Adipose tissue (tissue), 3 donors: ENCODE measurements around the gene MCMBP. TPM values are rescaled to one million over a fixed set of nuclear protein-coding genes. Genes with fewer than 3 reads are reported as not detected.
"Not testable (repeated sequence)": the region's sequence is repeated elsewhere in the genome, so short reads cannot be mapped to it uniquely, and the experiment has no call there.

Source experiments
- H3K27ac ChIP-seq: one replicate; pipeline ENCODE4 v1.5.1; 2013; ENCODE audit warnings: low read depth, low read length
- WGBS, 3 donors: extraction: QIAGEN DNeasy Blood & Tissue Kit; methylation state at CpG; one replicate each; pipeline ENCODE4 v1.1.7; 2013; 5-methylcytosine and 5-hydroxymethylcytosine counted together
- polyA plus RNA-seq, 3 donors: library from polyadenylated mRNA; stranded (reverse); fragments of 200-250 nt; gene quantifications; one replicate each; pipeline ENCODE4 v1.2.3, GENCODE V29; 2013
- donor health status: healthy with polysubstance abuse.
- donor health status: Bipolar disorder and iron deficiency.
- donor health status: healthy.

MCMBP gene, protein sequence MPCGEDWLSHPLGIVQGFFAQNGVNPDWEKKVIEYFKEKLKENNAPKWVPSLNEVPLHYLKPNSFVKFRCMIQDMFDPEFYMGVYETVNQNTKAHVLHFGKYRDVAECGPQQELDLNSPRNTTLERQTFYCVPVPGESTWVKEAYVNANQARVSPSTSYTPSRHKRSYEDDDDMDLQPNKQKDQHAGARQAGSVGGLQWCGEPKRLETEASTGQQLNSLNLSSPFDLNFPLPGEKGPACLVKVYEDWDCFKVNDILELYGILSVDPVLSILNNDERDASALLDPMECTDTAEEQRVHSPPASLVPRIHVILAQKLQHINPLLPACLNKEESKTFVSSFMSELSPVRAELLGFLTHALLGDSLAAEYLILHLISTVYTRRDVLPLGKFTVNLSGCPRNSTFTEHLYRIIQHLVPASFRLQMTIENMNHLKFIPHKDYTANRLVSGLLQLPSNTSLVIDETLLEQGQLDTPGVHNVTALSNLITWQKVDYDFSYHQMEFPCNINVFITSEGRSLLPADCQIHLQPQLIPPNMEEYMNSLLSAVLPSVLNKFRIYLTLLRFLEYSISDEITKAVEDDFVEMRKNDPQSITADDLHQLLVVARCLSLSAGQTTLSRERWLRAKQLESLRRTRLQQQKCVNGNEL
- 10 to 100 TPM; 16.2 to 42.5 (median 31.0) TPM for polyA plus RNA-seq

DNA sequence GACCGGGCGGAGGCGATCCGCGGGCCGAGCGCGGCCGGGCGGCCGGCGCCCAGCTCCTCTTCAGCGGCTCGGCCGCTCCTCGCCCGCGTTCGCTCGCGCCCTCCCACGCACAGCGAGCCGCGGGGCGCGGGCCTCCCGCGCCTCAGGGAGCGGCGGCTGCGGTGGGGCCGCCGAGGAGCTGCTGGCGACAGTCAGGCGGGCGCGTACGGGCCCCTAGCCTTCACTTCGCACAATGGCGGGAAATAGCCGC lies at the start of gene MCMBP:
TSS of gene MCMBP (minus strand) at position 234 of the 250 bp plus-strand sequence. CDS start 259 bp downstream, outside the sequence.
- 0% methylated on average over 6 to 42 of the region's 42 CpGs for WGBS, 3 donors
- peak within 1 kb of the TSS; percentile 84 for H3K27ac ChIP-seq

DNA sequence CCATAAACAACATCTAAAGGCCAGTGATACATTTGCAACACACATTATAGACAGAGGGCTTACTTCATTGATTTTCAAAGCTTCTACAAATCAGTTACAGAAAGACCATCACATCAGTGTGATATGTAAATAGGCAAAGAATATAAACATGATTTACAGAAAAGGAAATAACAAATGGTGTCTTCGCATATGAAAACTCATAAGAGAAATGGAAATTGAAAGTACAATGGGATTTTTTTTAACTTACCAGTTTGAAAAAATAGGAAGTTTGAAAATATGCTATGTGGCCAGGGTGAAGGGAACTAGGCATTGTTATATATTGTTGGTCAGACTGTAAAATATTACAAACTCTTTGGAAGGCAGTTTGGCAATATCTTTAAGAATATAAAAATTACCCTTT lies 47.2 kb upstream of the MCMBP start:
- WGBS, 3 donors: 56 to 90% (median 71%) methylated on average over 1 of the region's 1 CpG
- no peak overlapping the region for H3K27ac ChIP-seq

DNA sequence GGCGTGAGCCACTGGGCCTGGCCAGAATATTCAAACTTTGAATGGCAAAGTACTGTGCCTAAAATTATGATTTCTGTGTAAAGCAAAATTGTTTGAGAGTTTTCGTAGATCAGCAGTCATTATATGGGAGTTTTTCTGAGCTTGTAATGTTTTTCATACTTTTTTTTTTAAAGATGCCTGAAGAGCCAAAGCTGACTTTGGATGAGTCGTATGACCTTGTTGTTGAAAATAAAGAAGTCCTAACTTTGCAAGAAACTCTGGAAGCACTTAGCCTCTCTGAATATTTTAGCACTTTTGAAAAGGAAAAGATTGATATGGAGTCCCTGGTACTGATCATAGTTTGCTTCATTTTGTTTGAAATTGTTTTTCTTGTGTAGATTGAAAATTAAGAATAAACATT lies 46.6 kb upstream of the MCMBP start:
- H3K27ac ChIP-seq: no peak overlapping the region
- 87 to 94% (median 92%) methylated on average over 3 of the region's 3 CpGs for WGBS, 3 donors

DNA sequence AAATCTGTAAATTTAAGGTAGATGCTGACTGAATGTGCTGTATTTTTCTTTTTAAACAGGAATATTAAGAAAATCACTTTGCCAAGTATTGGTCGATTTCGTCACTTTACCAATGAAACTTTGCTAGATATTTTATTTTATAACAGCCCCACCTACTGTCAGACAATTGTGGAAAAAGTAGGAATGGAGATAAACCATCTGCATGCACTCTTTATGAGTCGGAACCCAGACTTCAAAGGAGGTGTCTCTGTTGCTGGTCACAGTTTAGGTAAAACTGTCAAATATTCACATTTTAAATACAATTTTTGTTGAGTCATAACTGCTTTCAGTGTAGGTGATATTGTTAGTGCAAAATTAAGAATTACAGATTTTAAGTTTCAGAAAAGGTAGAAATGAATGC lies 45.1 kb upstream of the MCMBP start:
- no peak overlapping the region for H3K27ac ChIP-seq
- WGBS, 3 donors: 69 to 79% (median 76%) methylated on average over 3 of the region's 3 CpGs

DNA sequence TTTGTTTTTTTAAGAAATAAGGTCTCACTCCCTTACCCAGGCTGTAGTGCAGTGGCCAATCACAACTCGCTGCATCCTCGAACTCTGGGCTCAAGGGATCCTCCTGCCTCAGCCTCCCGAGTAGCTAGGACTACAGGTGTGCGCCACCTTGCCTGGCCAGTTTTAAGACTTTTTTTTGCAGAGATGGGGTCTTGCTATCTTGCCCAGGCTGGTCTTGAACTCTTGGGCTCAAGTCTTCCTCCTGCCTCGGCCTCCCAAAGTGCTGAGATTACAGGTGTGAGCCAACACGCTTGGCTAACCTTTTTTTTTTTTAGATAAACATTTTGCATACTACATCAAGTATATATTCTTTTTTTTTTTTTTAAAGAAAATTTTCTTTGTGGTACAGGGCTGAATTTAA lies 38.0 kb upstream of the MCMBP start:
- 98 to 99% (median 99%) methylated on average over 6 of the region's 6 CpGs for WGBS, 3 donors

DNA sequence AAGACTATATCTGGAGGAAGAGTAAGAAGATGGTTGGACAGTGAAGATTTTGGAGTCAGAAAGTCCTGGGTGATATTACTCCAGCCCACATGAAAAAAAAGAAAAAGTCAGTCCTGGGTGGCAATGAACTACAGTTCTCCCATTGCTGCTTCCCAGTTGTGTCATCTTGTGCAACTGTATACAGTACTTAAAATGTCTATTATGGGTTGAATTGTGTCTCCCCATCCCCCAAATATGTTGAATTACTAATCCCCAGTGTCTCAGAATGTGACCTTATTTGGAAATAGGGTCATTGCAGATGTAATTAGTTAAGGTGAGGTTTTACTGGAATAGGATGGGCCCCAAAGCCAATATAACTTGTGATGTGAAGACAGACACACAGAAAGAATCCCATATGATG lies 35.5 kb upstream of the MCMBP start:
- H3K27ac ChIP-seq: no peak overlapping the region

More for the DNA sequence above, 38.0 kb upstream of the MCMBP start:
- H3K27ac ChIP-seq: no peak overlapping the region

DNA sequence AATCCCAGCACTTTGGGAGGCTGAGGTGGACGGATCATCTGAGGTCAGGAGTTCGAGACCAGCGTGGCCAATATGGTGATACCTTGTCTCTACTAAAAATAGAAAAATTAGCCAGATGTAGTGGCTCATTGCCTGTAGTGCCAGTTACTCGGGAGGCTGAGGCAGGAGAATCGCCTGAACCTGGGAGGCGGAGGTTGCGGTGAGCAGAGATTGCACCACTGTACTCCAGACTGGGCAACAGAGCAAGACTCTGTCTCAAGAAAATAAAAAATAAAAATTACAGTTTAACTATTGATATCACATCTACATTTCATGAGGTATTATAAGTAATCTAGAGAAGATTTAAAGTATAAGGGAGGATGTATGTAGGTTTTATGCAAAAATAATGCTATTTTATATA lies 35.1 kb upstream of the MCMBP start:
- H3K27ac ChIP-seq: not testable (repeated sequence)
- 95 to 98% (median 97%) methylated on average over 7 of the region's 7 CpGs for WGBS, 3 donors

DNA sequence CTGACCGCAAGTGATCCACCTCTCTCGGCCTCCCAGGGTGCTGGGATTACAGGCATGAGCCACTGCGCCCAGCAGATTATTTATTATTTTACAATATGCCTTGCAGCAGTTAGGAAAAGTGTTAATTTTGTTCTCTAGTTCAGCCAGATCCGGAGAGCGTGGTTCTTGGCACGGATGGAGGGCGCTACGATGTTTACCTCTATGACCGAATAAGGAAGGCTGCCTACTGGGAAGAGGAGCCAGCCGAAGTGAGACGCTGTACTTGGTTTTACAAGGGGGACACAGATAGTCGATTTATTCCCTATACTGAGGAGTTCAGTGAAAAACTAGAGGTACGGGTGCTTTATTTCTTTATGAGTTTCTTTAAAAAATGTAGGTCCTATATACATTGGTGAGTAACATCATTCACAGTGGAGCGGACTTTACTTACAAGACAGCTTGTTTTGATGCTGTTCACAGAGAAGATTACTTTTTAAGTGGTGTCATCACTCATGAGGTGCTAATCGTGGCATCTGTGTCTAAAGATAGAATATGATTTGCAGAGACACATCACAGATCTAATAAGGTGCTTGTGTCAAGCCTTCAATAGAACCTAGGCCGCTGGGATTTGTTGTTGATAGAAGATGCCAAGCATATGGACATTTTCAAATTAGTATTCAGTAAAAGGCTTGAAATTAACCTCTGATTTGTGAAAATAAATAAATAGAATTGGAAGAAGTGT lies 31.5 kb upstream of the MCMBP start:
- WGBS, 3 donors: 82 to 91% (median 90%) methylated on average over 16 of the region's 16 CpGs
- no peak overlapping the region for H3K27ac ChIP-seq

DNA sequence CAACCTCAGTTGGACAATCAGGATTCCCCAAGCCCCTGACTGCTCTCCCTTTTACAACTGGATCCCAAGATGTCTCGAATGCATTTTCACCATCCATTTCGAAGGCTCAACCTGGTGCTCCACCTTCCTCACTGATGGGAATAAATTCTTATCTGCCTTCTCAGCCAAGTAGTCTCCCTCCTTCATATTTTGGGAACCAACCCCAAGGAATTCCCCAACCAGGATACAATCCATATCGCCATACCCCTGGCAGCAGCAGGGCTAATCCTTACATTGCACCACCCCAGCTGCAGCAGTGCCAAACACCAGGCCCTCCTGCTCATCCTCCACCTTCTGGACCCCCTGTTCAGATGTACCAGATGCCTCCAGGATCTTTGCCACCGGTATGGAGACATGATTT lies 25.9 kb upstream of the MCMBP start:
- 89 to 94% (median 94%) methylated on average over 4 of the region's 4 CpGs for WGBS, 3 donors
- H3K27ac ChIP-seq: no peak overlapping the region

DNA sequence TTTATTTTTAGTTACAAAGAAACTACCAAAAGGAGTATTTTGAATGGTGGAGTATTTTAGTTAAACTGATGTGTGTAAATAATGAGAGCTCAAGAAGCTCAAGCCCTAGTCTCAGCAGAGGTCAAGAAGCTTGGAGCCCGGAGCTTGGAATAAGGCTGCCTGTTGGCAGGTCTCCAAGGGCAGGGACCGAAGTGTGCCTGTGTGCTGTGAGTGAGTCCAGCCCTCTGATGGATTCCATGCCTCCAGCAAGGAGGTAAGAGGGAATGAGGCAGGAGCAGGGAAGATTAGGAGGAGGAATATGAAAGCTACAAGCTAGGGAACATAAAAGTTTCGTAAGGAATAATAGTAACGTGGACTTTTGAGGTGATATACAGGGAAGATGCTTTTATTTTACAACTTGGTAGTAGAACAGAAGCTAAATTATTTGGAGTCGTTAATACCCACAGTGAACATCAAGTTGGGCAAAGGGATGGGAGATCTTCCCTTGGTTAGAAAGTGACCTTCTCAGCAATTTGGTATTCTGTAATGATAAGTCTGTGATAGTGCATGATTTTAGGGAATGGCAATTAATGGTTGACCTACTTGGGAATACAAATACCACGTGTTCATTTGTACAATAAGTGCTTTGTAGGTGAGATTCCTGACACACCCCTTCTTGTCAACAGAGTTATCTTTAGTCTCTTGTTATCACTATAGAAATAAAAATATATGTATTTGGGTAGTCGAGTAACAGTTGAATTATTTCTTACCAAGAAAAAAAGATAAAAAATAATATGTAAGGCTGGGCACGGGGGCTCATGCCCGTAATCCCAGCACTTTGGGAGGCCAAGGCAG lies 24.5 kb upstream of the MCMBP start:
- WGBS, 3 donors: 42 to 72% (median 61%) methylated on average over 9 of the region's 9 CpGs

DNA sequence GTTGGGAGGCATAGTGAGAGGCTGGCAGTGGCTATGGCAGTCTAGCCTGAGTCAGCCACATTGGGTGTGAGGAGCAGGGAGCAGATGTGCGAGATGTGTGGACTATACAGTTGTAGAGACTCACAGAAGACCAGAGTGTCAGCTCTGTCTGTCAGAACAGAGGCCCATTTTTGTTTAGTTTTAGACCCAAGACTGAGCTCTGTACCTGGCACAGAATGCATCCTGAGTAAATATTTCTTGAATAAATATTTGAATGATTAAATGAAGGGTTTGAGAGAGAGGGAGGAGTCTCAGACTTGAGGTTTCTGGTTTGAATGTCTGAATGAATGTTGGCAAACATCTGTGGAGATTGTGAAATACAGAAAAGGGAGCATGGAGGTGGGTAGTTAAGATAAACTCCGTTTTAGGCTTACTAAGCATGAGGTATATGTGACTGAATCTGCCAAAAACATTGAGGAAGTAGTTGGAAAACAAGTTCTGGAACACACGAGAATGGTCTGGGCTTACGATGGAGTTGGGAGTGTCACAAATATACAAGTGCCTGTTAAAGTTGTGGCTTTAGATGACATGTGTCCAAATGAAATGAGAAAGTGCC lies 23.5 kb upstream of the MCMBP start:
- no peak overlapping the region for H3K27ac ChIP-seq
- 16 to 27% (median 23%) methylated on average over 4 of the region's 4 CpGs for WGBS, 3 donors

More for the DNA sequence above, 24.5 kb upstream of the MCMBP start:
- no peak overlapping the region for H3K27ac ChIP-seq

DNA sequence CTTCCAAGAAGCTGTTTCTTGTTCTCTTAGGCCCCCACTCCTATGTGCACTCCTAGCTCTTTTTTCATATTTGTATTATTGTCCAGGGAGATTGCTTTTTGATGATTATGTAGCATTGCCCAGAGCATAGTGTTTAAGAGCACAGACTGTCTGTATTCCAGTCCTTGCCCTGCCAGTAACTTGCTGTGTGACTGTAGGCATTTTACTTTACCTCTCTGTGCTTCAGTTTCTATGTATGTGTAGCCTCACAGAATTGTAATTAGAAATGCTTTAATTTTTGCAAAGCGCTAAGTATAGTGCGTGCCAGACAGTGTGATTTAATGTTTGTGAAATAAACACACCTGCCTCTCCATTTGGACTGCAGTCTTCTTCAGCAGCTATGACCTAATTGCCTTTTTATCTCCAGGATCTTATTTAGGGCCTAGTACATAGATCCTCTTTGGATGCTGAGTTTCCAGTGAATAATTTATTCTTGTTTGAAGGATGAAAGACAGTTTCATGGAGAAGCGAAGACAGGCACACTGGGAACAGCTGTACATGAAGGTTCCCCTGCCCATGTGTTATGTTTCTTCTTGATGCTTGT lies 21.3 kb upstream of the MCMBP start:
- WGBS, 3 donors: 78 to 96% (median 94%) methylated on average over 3 of the region's 3 CpGs
- H3K27ac ChIP-seq: no peak overlapping the region

DNA sequence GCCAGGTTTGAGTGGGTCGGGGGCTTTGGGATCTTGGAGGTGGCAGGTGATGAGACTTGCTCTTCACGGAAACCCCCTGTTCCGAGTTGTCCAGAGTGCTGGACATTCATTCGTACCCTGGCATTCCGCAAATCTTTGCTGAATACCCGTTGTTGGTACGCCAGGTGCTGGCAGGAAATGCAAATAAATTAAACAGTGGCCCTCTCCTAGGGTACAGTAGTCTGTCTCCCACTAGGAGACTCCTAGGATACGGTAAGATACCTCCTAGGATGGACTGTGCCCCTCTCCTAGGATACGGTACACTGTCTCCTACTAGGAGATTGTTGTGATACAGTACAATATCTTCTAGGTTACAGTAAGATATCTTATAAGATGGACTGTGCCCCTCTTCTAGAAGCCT lies 20.4 kb upstream of the MCMBP start:
- WGBS, 3 donors: 6 to 8% (median 8%) methylated on average over 9 of the region's 9 CpGs
- H3K27ac ChIP-seq: peak overlapping the region; percentile 63

DNA sequence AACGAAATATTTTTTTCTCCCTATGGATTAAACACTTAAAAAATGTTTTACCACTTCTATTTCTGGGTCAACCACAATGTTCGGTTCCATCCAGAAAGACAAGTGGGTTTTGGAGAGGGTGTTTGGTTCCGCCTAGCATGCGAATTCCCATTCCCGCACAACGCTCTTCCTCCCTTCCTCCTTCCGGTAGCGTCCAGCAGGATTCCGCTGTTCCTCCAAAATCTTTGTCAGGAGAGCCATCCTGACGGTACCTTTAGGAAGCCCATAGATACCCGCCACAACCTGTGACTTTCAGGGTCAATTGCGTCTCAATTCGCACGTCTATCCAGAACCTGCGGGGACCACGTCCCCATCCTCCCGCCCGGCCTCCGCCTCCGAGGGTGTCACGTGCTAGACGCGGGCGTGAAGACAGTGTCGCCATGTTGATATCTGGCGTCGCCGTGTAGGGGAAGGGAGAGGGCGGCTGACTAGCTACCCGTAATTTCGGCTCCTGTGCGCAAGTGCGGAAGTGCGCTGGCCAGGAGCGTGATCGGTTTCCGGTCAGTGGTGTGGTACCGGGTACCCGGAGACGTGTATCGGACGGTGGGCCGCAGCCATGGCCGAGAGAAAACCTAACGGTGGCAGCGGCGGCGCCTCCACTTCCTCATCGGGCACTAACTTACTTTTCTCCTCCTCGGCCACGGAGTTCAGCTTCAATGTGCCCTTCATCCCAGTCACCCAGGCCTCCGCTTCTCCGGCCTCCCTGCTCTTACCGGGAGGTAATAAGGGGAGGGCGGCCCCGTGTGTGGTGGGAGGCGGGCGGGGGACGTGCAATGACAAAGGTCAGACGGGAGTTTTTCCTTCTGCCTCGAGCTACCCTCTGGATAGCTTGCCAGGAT lies 19.8 kb upstream of the MCMBP start, which contains the start of gene SEC23IP:
TSS of gene SEC23IP (plus strand) at position 543 of the 878 bp plus-strand sequence. CDS start at position 596, 53 bp downstream.
- WGBS, 3 donors: 1% methylated on average over 59 to 61 of the region's 61 CpGs
- H3K27ac ChIP-seq: peak within 1 kb of the TSS; percentile 63

DNA sequence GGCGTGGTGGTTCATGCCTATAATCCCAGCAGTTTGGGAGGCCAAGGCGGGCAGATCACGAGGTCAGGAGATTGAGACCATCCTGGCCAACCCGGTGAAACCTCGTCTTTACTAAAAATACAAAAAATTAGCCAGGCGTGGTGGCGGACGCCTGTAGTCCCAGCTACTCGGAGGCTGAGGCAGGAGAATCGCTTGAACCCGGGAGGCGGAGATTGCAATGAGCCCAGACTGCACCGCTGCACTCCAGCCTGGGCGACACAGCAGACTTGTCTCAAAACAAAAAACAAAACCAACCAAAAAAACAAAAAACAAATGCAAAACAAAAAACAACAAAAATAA lies 19.2 kb upstream of the MCMBP start:
- not testable (repeated sequence) for H3K27ac ChIP-seq

DNA sequence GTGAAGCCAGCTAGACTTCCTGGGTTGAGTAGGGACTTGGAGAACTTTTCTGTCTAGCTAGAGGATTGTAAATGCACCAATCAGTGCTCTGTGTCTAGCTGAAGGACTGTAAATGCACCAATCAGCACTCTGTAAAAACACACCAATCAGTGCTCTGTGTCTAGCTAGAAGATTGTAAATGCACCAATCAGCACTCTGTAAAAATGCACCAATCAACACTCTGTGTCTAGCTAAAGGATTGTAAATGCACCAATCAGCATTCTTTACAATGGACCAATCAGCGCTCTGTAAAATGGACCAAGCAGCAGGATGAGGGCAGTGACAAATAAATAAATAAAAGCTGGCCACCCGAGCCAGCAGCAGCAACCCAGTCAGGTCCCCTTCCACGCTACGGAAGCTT lies 17.7 kb upstream of the MCMBP start:
- WGBS, 3 donors: 71 to 86% (median 85%) methylated on average over 4 of the region's 4 CpGs

More for the DNA sequence above, 19.2 kb upstream of the MCMBP start:
- WGBS, 3 donors: 45 to 55% (median 52%) methylated on average over 14 of the region's 14 CpGs

DNA sequence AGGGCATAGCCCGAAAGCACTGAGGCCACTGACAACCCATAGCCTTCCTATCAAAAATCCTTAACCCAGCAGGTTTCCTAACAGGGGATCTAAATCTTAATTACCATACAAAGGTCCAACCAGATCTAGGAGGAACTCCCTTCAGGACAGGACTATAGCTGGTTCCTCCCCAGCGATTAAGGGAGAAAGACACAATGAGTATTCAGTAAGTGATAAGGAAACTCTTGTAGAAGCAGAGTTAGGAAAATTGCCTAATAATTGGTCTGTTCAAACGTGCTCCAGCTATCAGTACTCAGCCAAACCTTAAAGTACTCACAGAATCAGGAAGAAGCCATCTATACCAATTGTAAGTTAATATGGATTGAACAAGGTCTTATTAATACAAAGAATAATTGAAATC lies 16.6 kb upstream of the MCMBP start:
- not testable (repeated sequence) for H3K27ac ChIP-seq

More for the DNA sequence above, 17.7 kb upstream of the MCMBP start:
- H3K27ac ChIP-seq: not testable (repeated sequence)

More for the DNA sequence above, 16.6 kb upstream of the MCMBP start:
- WGBS, 3 donors: 48 to 62% (median 52%) methylated on average over 3 of the region's 3 CpGs
